Progenitor cell of endocrine pancreas (in vitro differentiated cells): Measurements from ENCODE around the gene TDRD10. TPM values are rescaled to one million over a fixed set of nuclear protein-coding genes. Genes with fewer than 3 reads are reported as not detected.
"Not testable (repeated sequence)": the region's sequence is repeated elsewhere in the genome, so short reads cannot be mapped to it uniquely, and the experiment has no call there.

ENCODE experiments used
- DNase-seq: peaks from one replicate; pipeline ENCODE4 v3.0.0; 2021; ENCODE audit warnings: low spot score; ENCODE audit not compliant: unreplicated experiment
- H3K27ac Mint-ChIP-seq: 2 replicates; pipeline ENCODE4 v1.8.0; 2021; ENCODE audit warnings: mild to moderate bottlenecking, moderate library complexity, mixed read lengths
- H3K27me3 Mint-ChIP-seq: 2 replicates; pipeline ENCODE4 v1.8.0; 2021; ENCODE audit warnings: mixed read lengths
- H3K36me3 Mint-ChIP-seq: 2 replicates; pipeline ENCODE4 v1.8.0; 2022; ENCODE audit warnings: mixed read lengths; ENCODE audit not compliant: insufficient read depth
- H3K4me1 Mint-ChIP-seq: 2 replicates; pipeline ENCODE4 v1.8.0; 2021; ENCODE audit warnings: low read depth, mixed read lengths
- H3K4me3 Mint-ChIP-seq: 2 replicates; pipeline ENCODE4 v1.8.0; 2021; ENCODE audit warnings: low read depth, mild to moderate bottlenecking, moderate library complexity, mixed read lengths
- H3K9me3 Mint-ChIP-seq: 2 replicates; pipeline ENCODE4 v1.8.0; 2021; ENCODE audit warnings: low read depth, mixed read lengths
- total RNA-seq: library from RNA; stranded (reverse); gene quantifications from 2 replicates; pipeline ENCODE4 v1.2.1, GENCODE V29; 2021
- TF ChIP-seq, protein P1 (sequence below): fragments of 200-600 bp; sonication (generic); IDR thresholded peaks from one replicate; pipeline ENCODE4 v1.5.0; 2021; ENCODE audit warnings: antibody characterized with exemption, mild to moderate bottlenecking; ENCODE audit not compliant: unreplicated experiment

The TDRD10 gene
- total RNA-seq, 1 donor from 2014 or later: not detected

DNA sequence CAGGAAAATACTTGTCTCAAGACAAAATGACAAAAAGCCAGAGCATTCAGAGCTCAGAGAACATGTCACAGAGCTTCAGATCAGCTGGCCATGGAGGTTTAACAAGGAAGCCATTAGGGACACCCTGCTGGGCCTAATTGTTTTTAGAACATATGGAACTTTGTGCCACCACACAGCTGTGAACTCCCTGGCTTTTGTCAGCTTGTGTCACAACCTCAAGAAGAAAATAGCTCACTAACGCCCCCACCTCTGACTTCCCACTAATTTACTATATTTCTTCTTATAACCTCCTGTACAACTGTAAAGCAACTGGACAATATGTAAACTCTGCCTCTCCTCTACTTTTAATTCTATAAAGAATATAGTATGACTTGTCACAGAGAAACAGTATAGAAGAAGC lies 21.0 kb upstream of the TDRD10 start:
- Mint-ChIP-seq H3K27me3 (peaks cover 8% of the 10 kb centered on the region), H3K9me3 (no peaks in the 10 kb centered on the region), H3K4me3 (no peak overlapping the region), H3K27ac (no peak overlapping the region), H3K4me1 (no peaks in the 10 kb centered on the region), H3K36me3 (no peaks in the 10 kb centered on the region)
- TF ChIP-seq, protein P1, sequence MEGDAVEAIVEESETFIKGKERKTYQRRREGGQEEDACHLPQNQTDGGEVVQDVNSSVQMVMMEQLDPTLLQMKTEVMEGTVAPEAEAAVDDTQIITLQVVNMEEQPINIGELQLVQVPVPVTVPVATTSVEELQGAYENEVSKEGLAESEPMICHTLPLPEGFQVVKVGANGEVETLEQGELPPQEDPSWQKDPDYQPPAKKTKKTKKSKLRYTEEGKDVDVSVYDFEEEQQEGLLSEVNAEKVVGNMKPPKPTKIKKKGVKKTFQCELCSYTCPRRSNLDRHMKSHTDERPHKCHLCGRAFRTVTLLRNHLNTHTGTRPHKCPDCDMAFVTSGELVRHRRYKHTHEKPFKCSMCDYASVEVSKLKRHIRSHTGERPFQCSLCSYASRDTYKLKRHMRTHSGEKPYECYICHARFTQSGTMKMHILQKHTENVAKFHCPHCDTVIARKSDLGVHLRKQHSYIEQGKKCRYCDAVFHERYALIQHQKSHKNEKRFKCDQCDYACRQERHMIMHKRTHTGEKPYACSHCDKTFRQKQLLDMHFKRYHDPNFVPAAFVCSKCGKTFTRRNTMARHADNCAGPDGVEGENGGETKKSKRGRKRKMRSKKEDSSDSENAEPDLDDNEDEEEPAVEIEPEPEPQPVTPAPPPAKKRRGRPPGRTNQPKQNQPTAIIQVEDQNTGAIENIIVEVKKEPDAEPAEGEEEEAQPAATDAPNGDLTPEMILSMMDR: no peak
- DNase-seq: no peak

DNA sequence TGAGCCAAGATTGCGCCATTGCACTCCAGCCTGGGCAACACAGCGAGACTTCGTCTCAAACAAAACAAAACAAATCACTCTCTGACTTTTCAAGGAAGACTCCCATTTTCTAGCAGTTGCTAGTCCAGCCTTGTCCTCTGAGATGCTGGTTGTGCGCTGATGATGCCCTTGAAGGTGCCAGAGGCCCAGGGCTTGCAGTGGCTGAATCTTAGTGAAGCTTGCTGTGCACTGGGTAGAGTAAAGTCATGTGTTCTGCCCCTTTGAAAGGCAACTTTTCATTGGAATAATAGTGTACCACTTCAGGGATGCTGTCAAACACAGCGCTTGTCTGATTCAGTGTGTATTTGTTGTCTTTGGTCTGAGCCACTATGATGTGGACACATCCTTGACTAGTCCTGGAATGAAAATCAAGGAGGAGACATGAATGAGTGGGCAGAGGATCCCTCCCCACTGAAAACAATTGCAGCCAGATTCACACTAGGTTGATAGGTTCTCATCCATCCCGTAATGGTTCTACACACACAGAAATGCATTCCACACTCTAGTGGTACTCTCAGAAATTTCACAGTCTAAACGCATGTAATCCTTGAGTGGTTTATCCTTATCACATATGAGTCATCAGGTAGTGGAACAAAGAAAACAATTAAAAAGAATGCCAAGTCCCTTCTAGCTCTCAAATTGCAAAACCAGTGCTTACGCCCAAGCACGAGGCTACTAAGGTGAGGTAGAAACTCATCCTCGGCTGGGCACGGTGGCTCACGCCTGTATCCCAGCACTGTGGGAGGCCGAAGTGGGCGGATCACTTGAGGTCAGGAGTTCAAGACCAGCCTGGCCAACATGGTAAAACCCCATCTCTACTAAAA lies 17.8 kb upstream of the TDRD10 start:
- TF ChIP-seq, protein P1: no peak
- H3K4me3 Mint-ChIP-seq: no peak overlapping the region
- no peak for DNase-seq
- peaks cover 18% of the 10 kb centered on the region for H3K27me3 Mint-ChIP-seq
- H3K4me1 Mint-ChIP-seq: no peaks in the 10 kb centered on the region
- H3K36me3 Mint-ChIP-seq: no peaks in the 10 kb centered on the region
- H3K27ac Mint-ChIP-seq: no peak overlapping the region
- H3K9me3 Mint-ChIP-seq: no peaks in the 10 kb centered on the region

DNA sequence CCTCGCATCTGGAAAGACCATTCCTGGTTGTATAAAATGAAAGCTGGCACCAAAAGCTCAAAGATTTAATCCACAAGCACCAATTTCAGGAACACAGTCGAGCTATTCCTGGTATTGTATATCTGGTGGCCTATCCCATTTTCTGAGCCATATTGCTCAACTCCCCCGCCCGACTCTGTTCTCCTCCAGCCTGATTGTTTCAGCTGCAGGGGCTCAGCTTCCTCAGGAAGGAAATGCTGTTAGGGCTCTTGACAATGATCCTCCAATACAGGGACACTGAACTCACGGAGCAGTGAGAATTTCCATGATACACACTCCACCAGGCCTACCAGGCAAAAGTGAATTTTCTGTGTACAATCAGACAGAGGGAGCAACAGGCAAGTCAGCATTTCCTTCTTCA lies 16.9 kb upstream of the TDRD10 start:
- no peak overlapping the region for H3K27ac Mint-ChIP-seq
- TF ChIP-seq, protein P1: no peak
- no peaks in the 10 kb centered on the region for H3K4me1 Mint-ChIP-seq
- no peaks in the 10 kb centered on the region for H3K36me3 Mint-ChIP-seq
- DNase-seq: no peak
- H3K4me3 Mint-ChIP-seq: no peak overlapping the region
- H3K27me3 Mint-ChIP-seq: peaks cover 27% of the 10 kb centered on the region
- no peaks in the 10 kb centered on the region for H3K9me3 Mint-ChIP-seq

DNA sequence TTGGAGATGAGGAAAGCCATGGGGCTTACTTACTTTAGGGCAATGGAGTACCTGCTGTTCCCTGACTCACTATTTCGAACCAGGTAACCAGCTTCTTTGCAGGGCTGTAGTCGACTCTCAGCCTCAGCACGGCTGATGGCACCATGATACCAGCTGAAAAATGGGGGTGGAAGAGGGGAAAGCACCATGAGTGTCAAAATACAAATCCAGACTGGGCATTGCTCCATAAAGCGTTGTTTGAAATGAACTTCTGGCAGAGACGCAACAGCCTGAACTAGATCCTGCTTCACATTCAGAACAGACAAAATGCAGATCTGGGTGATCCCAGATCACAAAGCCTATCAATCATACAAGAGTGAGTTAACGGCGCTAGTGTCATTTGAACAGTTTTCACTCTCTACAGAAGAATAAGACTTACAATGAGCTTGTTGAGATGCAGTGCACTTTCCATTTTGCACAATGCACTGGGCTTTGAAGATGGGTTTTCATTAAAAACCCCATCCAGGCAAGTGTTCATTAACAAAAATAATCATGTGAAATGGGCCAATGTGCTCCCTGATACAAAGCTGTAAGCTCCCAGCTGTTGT lies 16.0 kb upstream of the TDRD10 start:
- H3K4me3 Mint-ChIP-seq: no peak overlapping the region
- peaks cover 36% of the 10 kb centered on the region for H3K27me3 Mint-ChIP-seq
- H3K4me1 Mint-ChIP-seq: no peaks in the 10 kb centered on the region
- H3K9me3 Mint-ChIP-seq: no peaks in the 10 kb centered on the region
- H3K36me3 Mint-ChIP-seq: no peaks in the 10 kb centered on the region
- DNase-seq: no peak
- TF ChIP-seq, protein P1: no peak
- no peak overlapping the region for H3K27ac Mint-ChIP-seq

DNA sequence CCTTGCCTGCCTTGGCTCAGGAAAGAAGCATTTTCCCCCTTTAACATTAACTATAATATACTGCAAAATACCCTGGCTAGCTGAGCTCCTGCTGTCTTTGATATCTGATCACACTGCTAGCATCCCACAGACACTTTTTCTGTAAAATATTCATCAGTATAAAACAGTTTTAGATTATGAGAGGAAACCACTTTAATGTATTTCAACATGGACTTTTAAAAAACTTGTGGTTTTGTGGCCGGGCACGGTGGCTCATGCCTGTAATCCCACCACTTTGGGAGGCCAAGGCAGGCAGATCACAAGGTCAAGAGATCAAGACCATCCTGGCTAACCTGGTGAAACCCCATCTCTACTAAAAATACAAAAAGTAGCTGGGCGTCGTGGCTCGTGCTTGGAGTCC lies 15.3 kb upstream of the TDRD10 start:
- H3K4me1 Mint-ChIP-seq, H3K9me3 Mint-ChIP-seq, H3K27ac Mint-ChIP-seq, H3K36me3 Mint-ChIP-seq, H3K4me3 Mint-ChIP-seq, DNase-seq: not testable (repeated sequence)
- H3K27me3 Mint-ChIP-seq: peaks cover 44% of the 10 kb centered on the region
